COR-L47 (cell line): Measurements from ENCODE around the gene BMX.
A peak's percentile ranks its signal among the peaks of the same experiment; 100 is the strongest.

Experiments
- DNase-seq: peaks from one replicate; lab custom pipeline; 2025; lab: John Stamatoyannopoulos, UW

BMX gene

GRCh38 chrX:15570145-15570544, 69.5 kb downstream of the BMX start:
- DNase-seq: no peak

- no peak for DNase-seq
Measured at GRCh38 chrX:15574017-15574416, 73.4 kb downstream of the BMX start.

GRCh38 chrX:15576019-15576418, 75.4 kb downstream of the BMX start:
- DNase-seq: no peak

GRCh38 chrX:15579778-15580747, 79.5 kb downstream of the BMX start:
- DNase-seq: peak; percentile 19

GRCh38 chrX:15594371-15594770, 93.8 kb downstream of the BMX start:
- no peak for DNase-seq

- DNase-seq: no peak
Measured at GRCh38 chrX:15598026-15598425, 97.4 kb downstream of the BMX start.

- DNase-seq: no peak
Measured at GRCh38 chrX:15599461-15599860, 98.9 kb downstream of the BMX start.

- no peak for DNase-seq
Measured at GRCh38 chrX:15600049-15600448, 99.4 kb downstream of the BMX start.

- DNase-seq: no peak
Measured at GRCh38 chrX:15600745-15601144, 100.1 kb downstream of the BMX start, which contains the start of gene ACE2. ACE2 (minus strand) TSS chrX:15600960; CDS start chrX:15600911, 49 bp downstream.

GRCh38 chrX:15601932-15602331, 101.3 kb downstream of the BMX start:
- no peak for DNase-seq

- no peak for DNase-seq
Measured at GRCh38 chrX:15602761-15603160, 102.2 kb downstream of the BMX start.

GRCh38 chrX:15605226-15605625, 104.6 kb downstream of the BMX start:
- DNase-seq: no peak
